Colonic mucosa (tissue), 4 donors: ENCODE results near the gene IL17B. TPM values are rescaled to one million over a fixed set of nuclear protein-coding genes. Genes with fewer than 3 reads are reported as not detected.
A peak's percentile ranks its signal among the peaks of the same experiment; 100 is the strongest.

Experiments used
- DNase-seq: peaks from one replicate; pipeline ENCODE4 v3.0.0-alpha.2; 2020
- H3K27ac ChIP-seq: fragments of 200-600 bp; one replicate; pipeline ENCODE4 v1.8.0; 2021
- H3K27me3 ChIP-seq: fragments of 200-600 bp; one replicate; pipeline ENCODE4 v1.8.0; 2021
- H3K36me3 ChIP-seq: fragments of 200-600 bp; one replicate; pipeline ENCODE4 v1.8.0; 2021
- H3K4me1 ChIP-seq: fragments of 200-600 bp; one replicate; pipeline ENCODE4 v1.8.0; 2021; ENCODE audit warnings: mild to moderate bottlenecking
- H3K4me3 ChIP-seq: fragments of 200-600 bp; one replicate; pipeline ENCODE4 v1.8.0; 2021
- H3K9ac ChIP-seq, 2 donors: one replicate each; pipeline ENCODE4 v1.7.0; 2013; ENCODE audit warnings: control low read depth in 2 of 2, low read depth in 2 of 2, low read length in 2 of 2
- H3K9me3 ChIP-seq: fragments of 200-600 bp; one replicate; pipeline ENCODE4 v1.8.0; 2021
- intact Hi-C: fragments of 100-400 bp; cut with DNase I; formaldehyde crosslinking; loops from one replicate; pipeline ENCODE4 v1.14.1; 2022
- total RNA-seq, 2 donors: library from RNA; stranded (reverse); fragmentation: NEBNext Ultra II Directional in 1 of 2; extraction: Animal tissue kit (Norgen Biotek cat#: 25700) in 1 of 2; gene quantifications; one replicate each; pipeline ENCODE4 v1.2.1, GENCODE V29; 2021
- TF ChIP-seq, protein P1 (sequence below): fragments of 200-600 bp; IDR thresholded peaks from one replicate; pipeline ENCODE4 v1.8.0; 2022; ENCODE audit warnings: antibody characterized with exemption, mild to moderate bottlenecking
- donor health status: healthy.
- donor health status: DM: no; HTN: no; CAD: no.
- donor health status: DM: no; HTN: no; CAD: no.

The IL17B gene
- total RNA-seq, 2 donors from 2014 or later: 0.42 TPM; not detected in 1

DNA sequence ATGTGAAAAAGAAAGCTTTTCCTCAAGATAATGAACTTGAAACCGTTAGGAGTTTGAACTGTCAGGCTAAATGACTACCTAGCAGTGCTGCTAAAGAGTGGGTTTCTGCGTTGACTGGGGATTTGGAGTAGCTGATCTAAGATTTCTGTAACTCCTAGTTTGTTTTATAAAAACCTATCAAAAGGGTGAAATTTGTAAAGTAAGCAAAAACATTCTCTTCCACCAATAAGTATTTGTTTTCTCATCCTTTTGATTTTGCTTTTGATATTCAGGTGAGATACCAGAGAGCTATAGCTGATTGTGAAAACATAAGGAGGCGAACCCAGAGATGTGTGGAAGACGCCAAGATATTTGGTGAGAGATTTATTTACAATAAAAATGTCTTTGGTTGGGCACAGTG, 29.7 kb downstream of the IL17B start:
- no peak overlapping the region for H3K4me3 ChIP-seq
- no peaks in the 10 kb centered on the region for H3K27me3 ChIP-seq
- H3K9me3 ChIP-seq: no peaks in the 10 kb centered on the region
- H3K36me3 ChIP-seq: peaks cover 19% of the 10 kb centered on the region
- no peaks in the 10 kb centered on the region for H3K4me1 ChIP-seq
- no peak overlapping the region for H3K9ac ChIP-seq
- intact Hi-C loops: no loop called here
- H3K27ac ChIP-seq: no peak overlapping the region
- TF ChIP-seq, protein P1, sequence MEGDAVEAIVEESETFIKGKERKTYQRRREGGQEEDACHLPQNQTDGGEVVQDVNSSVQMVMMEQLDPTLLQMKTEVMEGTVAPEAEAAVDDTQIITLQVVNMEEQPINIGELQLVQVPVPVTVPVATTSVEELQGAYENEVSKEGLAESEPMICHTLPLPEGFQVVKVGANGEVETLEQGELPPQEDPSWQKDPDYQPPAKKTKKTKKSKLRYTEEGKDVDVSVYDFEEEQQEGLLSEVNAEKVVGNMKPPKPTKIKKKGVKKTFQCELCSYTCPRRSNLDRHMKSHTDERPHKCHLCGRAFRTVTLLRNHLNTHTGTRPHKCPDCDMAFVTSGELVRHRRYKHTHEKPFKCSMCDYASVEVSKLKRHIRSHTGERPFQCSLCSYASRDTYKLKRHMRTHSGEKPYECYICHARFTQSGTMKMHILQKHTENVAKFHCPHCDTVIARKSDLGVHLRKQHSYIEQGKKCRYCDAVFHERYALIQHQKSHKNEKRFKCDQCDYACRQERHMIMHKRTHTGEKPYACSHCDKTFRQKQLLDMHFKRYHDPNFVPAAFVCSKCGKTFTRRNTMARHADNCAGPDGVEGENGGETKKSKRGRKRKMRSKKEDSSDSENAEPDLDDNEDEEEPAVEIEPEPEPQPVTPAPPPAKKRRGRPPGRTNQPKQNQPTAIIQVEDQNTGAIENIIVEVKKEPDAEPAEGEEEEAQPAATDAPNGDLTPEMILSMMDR: no peak
- no peak for DNase-seq

DNA sequence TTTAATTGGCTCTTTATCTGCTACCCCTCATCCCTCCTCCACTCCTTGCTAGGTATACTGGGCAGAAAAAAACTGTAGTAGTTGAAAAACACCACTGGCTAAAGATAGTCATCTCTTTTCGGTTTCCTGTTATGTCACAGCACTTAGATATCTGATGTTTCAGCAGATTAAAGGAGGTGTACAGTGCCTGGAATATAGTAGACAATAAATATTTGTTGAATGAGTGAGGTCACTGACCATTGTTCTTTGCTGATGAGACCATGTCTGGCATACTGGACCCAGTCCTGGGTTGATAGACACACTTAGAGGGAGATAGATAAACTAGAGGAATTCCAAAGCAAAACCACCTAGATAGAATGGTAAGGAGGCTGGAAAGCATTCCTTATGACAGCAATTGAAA, 30.6 kb downstream of the IL17B start:
- no peak for DNase-seq
- intact Hi-C loops: no loop called here
- H3K27me3 ChIP-seq: no peaks in the 10 kb centered on the region
- peaks cover 19% of the 10 kb centered on the region for H3K36me3 ChIP-seq
- H3K4me1 ChIP-seq: no peaks in the 10 kb centered on the region
- H3K27ac ChIP-seq: no peak overlapping the region
- TF ChIP-seq, protein P1: no peak
- no peak overlapping the region for H3K9ac ChIP-seq
- H3K9me3 ChIP-seq: no peaks in the 10 kb centered on the region
- H3K4me3 ChIP-seq: no peak overlapping the region

GRCh38 chr5:149345892-149346222, 33.2 kb downstream of the IL17B start:
- Histone ChIP-seq H3K27ac (peak overlapping the region; percentile 88), H3K4me3 (peak overlapping the region; percentile 83), H3K36me3 (peaks cover 19% of the 10 kb centered on the region), H3K9ac (peak overlapping the region; percentile 76 to 84), H3K27me3 (no peaks in the 10 kb centered on the region), H3K9me3 (no peaks in the 10 kb centered on the region), H3K4me1 (no peaks in the 10 kb centered on the region)
- TF ChIP-seq, protein P1: no peak
- intact Hi-C loops: no loop called here
- DNase-seq: no peak

- H3K9ac ChIP-seq: peak within 1 kb of the TSS; percentile 76 to 84
- DNase-seq: peak; percentile 97
- no peaks in the 10 kb centered on the region for H3K27me3 ChIP-seq
- H3K9me3 ChIP-seq: no peaks in the 10 kb centered on the region
- H3K36me3 ChIP-seq: peaks cover 19% of the 10 kb centered on the region
- H3K27ac ChIP-seq: peak within 1 kb of the TSS; percentile 88
- no peaks in the 10 kb centered on the region for H3K4me1 ChIP-seq
- H3K4me3 ChIP-seq: peak within 1 kb of the TSS; percentile 83
- TF ChIP-seq, protein P1: no peak
- intact Hi-C loops: no loop called here
These were observed 33.8 kb downstream of the IL17B start, which contains the start of gene GRPEL2 for GRCh38 chr5:149345147-149345891. TSS of gene GRPEL2 (plus strand) at chr5:149345499. CDS start at chr5:149345540, 41 bp downstream.

DNA sequence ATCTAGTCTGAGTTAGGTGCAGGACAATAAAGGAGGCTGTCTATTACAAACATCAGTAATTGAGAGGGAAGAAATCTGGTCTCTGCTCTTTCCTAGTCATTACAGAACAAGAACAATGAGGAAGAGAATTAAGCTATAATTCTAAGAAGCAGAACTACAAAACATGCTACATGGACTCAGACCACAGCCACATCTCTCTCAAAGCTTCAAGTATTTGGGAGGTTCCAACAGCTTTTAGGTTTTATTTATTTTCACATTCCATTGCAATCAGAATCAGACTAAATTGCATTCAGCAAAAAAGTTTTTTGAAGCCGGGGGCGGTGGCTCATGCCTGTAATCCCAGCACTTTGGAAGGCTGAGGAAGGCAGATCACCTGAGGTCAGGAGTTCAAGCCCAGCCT, 34.9 kb downstream of the IL17B start:
- Histone ChIP-seq H3K9ac (no peak overlapping the region), H3K36me3 (peaks cover 9% of the 10 kb centered on the region), H3K9me3 (no peaks in the 10 kb centered on the region), H3K27me3 (no peaks in the 10 kb centered on the region), H3K4me3 (no peak overlapping the region), H3K4me1 (no peaks in the 10 kb centered on the region), H3K27ac (no peak overlapping the region)
- intact Hi-C loops: no loop called here
- TF ChIP-seq, protein P1: no peak
- no peak for DNase-seq
